Loucy (cell line): ENCODE data around the gene DDX52.

Experiments
- H2AFZ ChIP-seq: fragments of 200-600 bp; sonication (generic); 2 replicates; pipeline ENCODE4 v1.6.0; 2016; ENCODE audit warnings: antibody characterized with exemption, mild to moderate bottlenecking, low read length, moderate library complexity
- H3F3A ChIP-seq: fragments of 200-600 bp; 2 replicates; pipeline ENCODE4 v1.6.0; 2016; ENCODE audit warnings: antibody characterized with exemption, low read depth, mild to moderate bottlenecking
- H3K27me3 ChIP-seq: fragments of 200-600 bp; sonication (generic); 2 replicates; pipeline ENCODE4 v1.6.1; 2014; ENCODE audit warnings: low read length, mild to moderate bottlenecking; ENCODE audit not compliant: insufficient read depth, poor library complexity, severe bottlenecking
- H3K36me3 ChIP-seq: fragments of 200-600 bp; sonication (generic); 2 replicates; pipeline ENCODE4 v1.6.1; 2016; ENCODE audit warnings: low read length; ENCODE audit not compliant: insufficient read depth
- H3K4me1 ChIP-seq: fragments of 200-600 bp; sonication (generic); 2 replicates; pipeline ENCODE4 v1.5.1; 2014; ENCODE audit warnings: low read length, mild to moderate bottlenecking; ENCODE audit not compliant: insufficient read depth, poor library complexity, severe bottlenecking
- H3K4me2 ChIP-seq: fragments of 200-600 bp; sonication (generic); 2 replicates; pipeline ENCODE4 v1.6.0; 2014; ENCODE audit warnings: antibody characterized with exemption, low read length, low read depth, mild to moderate bottlenecking; ENCODE audit not compliant: poor library complexity, severe bottlenecking
- H3K4me3 ChIP-seq: fragments of 200-600 bp; sonication (generic); 2 replicates; pipeline ENCODE4 v1.5.1; 2014; ENCODE audit warnings: low read length, mild to moderate bottlenecking, mixed read lengths; ENCODE audit not compliant: poor library complexity, severe bottlenecking
- H3K79me2 ChIP-seq: fragments of 200-600 bp; sonication (generic); 2 replicates; pipeline ENCODE4 v1.6.1; 2014; ENCODE audit warnings: low read length; ENCODE audit not compliant: insufficient read depth
- H3K9ac ChIP-seq: fragments of 200-600 bp; sonication (generic); 2 replicates; pipeline ENCODE4 v1.6.0; 2014; ENCODE audit warnings: mild to moderate bottlenecking, low read depth, low read length, moderate library complexity; ENCODE audit not compliant: poor library complexity, severe bottlenecking
- H3K9me2 ChIP-seq: fragments of 200-600 bp; sonication (generic); replicated peaks from 2 replicates; pipeline ENCODE4 v1.6.1; 2016; ENCODE audit warnings: low read depth, low read length, mixed read lengths
- H3K9me3 ChIP-seq: fragments of 200-600 bp; sonication (generic); 2 replicates; pipeline ENCODE4 v1.6.1; 2014; ENCODE audit warnings: mild to moderate bottlenecking, antibody characterized with exemption, low read length, low read depth; ENCODE audit not compliant: insufficient read depth
- H4K20me1 ChIP-seq: fragments of 200-600 bp; sonication (generic); 2 replicates; pipeline ENCODE4 v1.6.0; 2014; ENCODE audit warnings: antibody characterized with exemption, low read length, mild to moderate bottlenecking; ENCODE audit not compliant: insufficient read depth, poor library complexity, severe bottlenecking
- CTCF ChIP-seq: fragments of 200-600 bp; sonication (generic); conservative IDR thresholded peaks from 2 replicates; pipeline ENCODE4 v1.5.1; 2014; ENCODE audit warnings: mild to moderate bottlenecking, antibody characterized with exemption, low read length
- EZH2phosphoT487 ChIP-seq: fragments of 200-600 bp; IDR thresholded peaks from 2 replicates; pipeline ENCODE4 v1.6.1; 2018; ENCODE audit warnings: antibody characterized with exemption, mild to moderate bottlenecking, moderate library complexity, borderline replicate concordance

DDX52 gene

GRCh38 chr17:37609170-37610040, 33.8 kb downstream of the DDX52 start, which contains the start of gene SYNRG:
SYNRG (minus strand) TSS chr17:37609418; CDS start chr17:37609355, 63 bp downstream.
- H2AFZ ChIP-seq, result peak within 1 kb of the TSS; percentile 89
- TF ChIP-seq CTCF, result peak; percentile 64
- TF ChIP-seq EZH2phosphoT487, result no peak
- no peaks in the 10 kb centered on the region for H3K27me3 ChIP-seq

GRCh38 chr17:37608351-37609169, 34.7 kb downstream of the DDX52 start:
- peak overlapping the region; percentile 94 for H3K4me3 ChIP-seq
- H3K4me1 ChIP-seq, result peaks cover 49% of the 10 kb centered on the region
- H3K36me3 ChIP-seq, result peaks cover 10% of the 10 kb centered on the region; the same call in 1 of the 2 replicates
- H4K20me1 ChIP-seq, result peaks cover 38% of the 10 kb centered on the region
- H3K9ac ChIP-seq, result peak overlapping the region; percentile 96
- peak overlapping the region; percentile 86 for H3K4me2 ChIP-seq
- H3K9me3 ChIP-seq, result peaks cover 2% of the 10 kb centered on the region
- peaks cover 45% of the 10 kb centered on the region for H3K79me2 ChIP-seq
- peaks cover 28% of the 10 kb centered on the region for H3F3A ChIP-seq
- H2AFZ ChIP-seq, result peak overlapping the region; percentile 62
- TF ChIP-seq CTCF (no peak), EZH2phosphoT487 (no peak)
- no peaks in the 10 kb centered on the region for H3K27me3 ChIP-seq
- no peaks in the 10 kb centered on the region for H3K9me2 ChIP-seq

More at GRCh38 chr17:37609170-37610040, 33.8 kb downstream of the DDX52 start, which contains the start of gene SYNRG:
- Histone ChIP-seq H3K4me2 (peak within 1 kb of the TSS; percentile 90), H3K9me3 (no peaks in the 10 kb centered on the region), H3K9ac (peak within 1 kb of the TSS; percentile 96), H4K20me1 (peaks cover 35% of the 10 kb centered on the region), H3K9me2 (no peaks in the 10 kb centered on the region), H3F3A (peaks cover 28% of the 10 kb centered on the region), H3K4me3 (peak within 1 kb of the TSS; percentile 94), H3K4me1 (peaks cover 46% of the 10 kb centered on the region), H3K36me3 (peaks cover 18% of the 10 kb centered on the region; the same call in 1 of the 2 replicates), H3K79me2 (peaks cover 37% of the 10 kb centered on the region)

- peaks cover 44% of the 10 kb centered on the region for H4K20me1 ChIP-seq
- no peaks in the 10 kb centered on the region for H3K9me2 ChIP-seq
- H3K9ac ChIP-seq, result peak overlapping the region; percentile 96
- H3K79me2 ChIP-seq, result peaks cover 53% of the 10 kb centered on the region
- no peak overlapping the region; the same call in 1 of the 2 replicates for H2AFZ ChIP-seq
- peak overlapping the region; percentile 86 for H3K4me2 ChIP-seq
- H3K4me1 ChIP-seq, result peaks cover 49% of the 10 kb centered on the region
- peak overlapping the region; percentile 94 for H3K4me3 ChIP-seq
- H3K36me3 ChIP-seq, result peaks cover 5% of the 10 kb centered on the region; the same call in 1 of the 2 replicates
- H3F3A ChIP-seq, result peaks cover 28% of the 10 kb centered on the region
- TF ChIP-seq EZH2phosphoT487 (no peak), CTCF (no peak)
- peaks cover 6% of the 10 kb centered on the region for H3K9me3 ChIP-seq
- H3K27me3 ChIP-seq, result no peaks in the 10 kb centered on the region
These were observed 35.5 kb downstream of the DDX52 start for GRCh38 chr17:37607637-37608331.
